HG02759 (cell line): ENCODE results near the gene MRM1.
A peak's percentile ranks its signal among the peaks of the same experiment; 100 is the strongest.

ENCODE experiments used
- ATAC-seq: cut with Tn5 transposase; IDR thresholded peaks from one replicate; pipeline ENCODE4 v1.9.1; 2021; ENCODE audit warnings: mild to moderate bottlenecking, moderate library complexity; ENCODE audit not compliant: unreplicated experiment

Gene MRM1

GRCh38 chr17:36601303-36602029 is at the start of gene MRM1:
TSS of gene MRM1 (plus strand) at chr17:36601583. CDS start at chr17:36601811, 228 bp downstream.
- peak; percentile 86 for ATAC-seq

- no peak for ATAC-seq
Measured at GRCh38 chr17:36553459-36553858, 47.9 kb upstream of the MRM1 start.

GRCh38 chr17:36566081-36566480 is 35.3 kb upstream of the MRM1 start:
- ATAC-seq: no peak

GRCh38 chr17:36575028-36575427 is 26.4 kb upstream of the MRM1 start:
- no peak for ATAC-seq

GRCh38 chr17:36576793-36577192 is 24.6 kb upstream of the MRM1 start:
- no peak for ATAC-seq

GRCh38 chr17:36578671-36579070 is 22.7 kb upstream of the MRM1 start:
- no peak for ATAC-seq

GRCh38 chr17:36583787-36584186 is 17.6 kb upstream of the MRM1 start:
- ATAC-seq: no peak

- ATAC-seq: no peak
Measured at GRCh38 chr17:36586138-36586537, 15.2 kb upstream of the MRM1 start.

- no peak for ATAC-seq
Measured at GRCh38 chr17:36590082-36590481, 11.3 kb upstream of the MRM1 start.

- peak; percentile 85 for ATAC-seq
Measured at GRCh38 chr17:36591434-36592315, 9.7 kb upstream of the MRM1 start, which contains the start of gene DHRS11. TSS of gene DHRS11 (plus strand) at chr17:36591879. CDS start at chr17:36592010, 131 bp downstream.

GRCh38 chr17:36592316-36592715 is 9.1 kb upstream of the MRM1 start:
- ATAC-seq: no peak

- no peak for ATAC-seq
Measured at GRCh38 chr17:36592716-36593321, 8.6 kb upstream of the MRM1 start.

- no peak for ATAC-seq
Measured at GRCh38 chr17:36593656-36594316, 7.6 kb upstream of the MRM1 start.

- no peak for ATAC-seq
Measured at GRCh38 chr17:36594626-36595401, 6.6 kb upstream of the MRM1 start.

- ATAC-seq: no peak
Measured at GRCh38 chr17:36597226-36597625, 4.2 kb upstream of the MRM1 start.

GRCh38 chr17:36597866-36598777 is 3.3 kb upstream of the MRM1 start:
- no peak for ATAC-seq

GRCh38 chr17:36598951-36599401 is 2.4 kb upstream of the MRM1 start:
- no peak for ATAC-seq

- no peak for ATAC-seq
Measured at GRCh38 chr17:36599546-36600250, 1.7 kb upstream of the MRM1 start.
